Measurements from ENCODE around the gene SLC25A31. TPM values are rescaled to one million over a fixed set of nuclear protein-coding genes. Genes with fewer than 3 reads are reported as not detected.

SLC25A31 gene
- total RNA-seq, 2 donors from 2014 or later = not detected

- no peaks in the 10 kb centered on the region for H3K27me3 ChIP-seq
- H3K36me3 ChIP-seq = no peaks in the 10 kb centered on the region
- H3K4me3 ChIP-seq = no peak overlapping the region
- H3K4me1 ChIP-seq = no peaks in the 10 kb centered on the region
- TF ChIP-seq, protein P1, sequence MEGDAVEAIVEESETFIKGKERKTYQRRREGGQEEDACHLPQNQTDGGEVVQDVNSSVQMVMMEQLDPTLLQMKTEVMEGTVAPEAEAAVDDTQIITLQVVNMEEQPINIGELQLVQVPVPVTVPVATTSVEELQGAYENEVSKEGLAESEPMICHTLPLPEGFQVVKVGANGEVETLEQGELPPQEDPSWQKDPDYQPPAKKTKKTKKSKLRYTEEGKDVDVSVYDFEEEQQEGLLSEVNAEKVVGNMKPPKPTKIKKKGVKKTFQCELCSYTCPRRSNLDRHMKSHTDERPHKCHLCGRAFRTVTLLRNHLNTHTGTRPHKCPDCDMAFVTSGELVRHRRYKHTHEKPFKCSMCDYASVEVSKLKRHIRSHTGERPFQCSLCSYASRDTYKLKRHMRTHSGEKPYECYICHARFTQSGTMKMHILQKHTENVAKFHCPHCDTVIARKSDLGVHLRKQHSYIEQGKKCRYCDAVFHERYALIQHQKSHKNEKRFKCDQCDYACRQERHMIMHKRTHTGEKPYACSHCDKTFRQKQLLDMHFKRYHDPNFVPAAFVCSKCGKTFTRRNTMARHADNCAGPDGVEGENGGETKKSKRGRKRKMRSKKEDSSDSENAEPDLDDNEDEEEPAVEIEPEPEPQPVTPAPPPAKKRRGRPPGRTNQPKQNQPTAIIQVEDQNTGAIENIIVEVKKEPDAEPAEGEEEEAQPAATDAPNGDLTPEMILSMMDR (IDR thresholded peaks at IDR 0.05) = no peak
- H3K27ac ChIP-seq = no peak overlapping the region
- H3K9me3 ChIP-seq = no peaks in the 10 kb centered on the region
- no peak for DNase-seq (ENCODE audit: low spot score)
Observed at GRCh38 chr4:127771535-127772275, 41.5 kb downstream of the SLC25A31 start.

DNA sequence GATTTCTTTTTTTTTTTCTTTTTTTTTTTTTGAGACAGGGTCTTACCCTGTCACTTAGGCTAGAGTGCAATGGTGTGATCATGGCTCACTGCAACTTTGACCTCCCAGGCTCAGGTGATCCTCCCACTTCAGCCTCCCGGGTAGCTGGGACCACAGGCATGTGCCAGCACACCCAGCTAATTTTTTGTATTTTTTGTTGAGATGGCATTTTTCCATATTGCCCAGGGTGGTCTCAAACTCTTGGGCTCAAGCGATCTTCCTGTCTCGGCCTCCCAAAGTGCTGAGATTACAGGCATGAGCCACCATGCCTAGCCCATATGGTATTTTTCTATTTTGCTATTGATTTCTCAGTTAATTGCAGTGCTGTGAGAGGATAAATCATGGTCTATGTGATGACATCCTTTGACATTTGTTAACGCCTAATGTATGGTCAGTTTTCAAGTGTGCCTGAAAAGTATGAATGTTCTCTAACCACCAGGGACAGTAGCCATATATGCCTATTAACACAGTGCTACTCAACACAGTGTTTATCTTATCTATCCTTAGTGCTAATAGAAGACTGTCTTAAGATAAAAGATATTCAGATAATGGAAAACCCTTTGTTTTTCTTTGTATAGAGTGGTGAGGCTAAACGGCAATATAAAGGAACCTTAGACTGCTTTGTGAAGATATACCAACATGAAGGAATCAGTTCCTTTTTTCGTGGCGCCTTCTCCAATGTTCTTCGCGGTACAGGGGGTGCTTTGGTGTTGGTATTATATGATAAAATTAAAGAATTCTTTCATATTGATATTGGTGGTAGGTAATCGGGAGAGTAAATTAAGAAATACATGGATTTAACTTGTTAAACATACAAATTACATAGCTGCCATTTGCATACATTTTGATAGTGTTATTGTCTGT is 42.8 kb downstream of the SLC25A31 start:
- H3K36me3 ChIP-seq = no peaks in the 10 kb centered on the region
- H3K27me3 ChIP-seq = no peaks in the 10 kb centered on the region
- H3K9me3 ChIP-seq = no peaks in the 10 kb centered on the region
- DNase-seq (ENCODE audit: low spot score) = no peak
- H3K4me3 ChIP-seq = no peak overlapping the region
- H3K27ac ChIP-seq = no peak overlapping the region
- TF ChIP-seq, protein P1 (IDR thresholded peaks at IDR 0.05) = no peak
- no peaks in the 10 kb centered on the region for H3K4me1 ChIP-seq

GRCh38 chr4:127775843-127776242 is 45.6 kb downstream of the SLC25A31 start:
- H3K27me3 ChIP-seq = no peaks in the 10 kb centered on the region
- no peak for DNase-seq (ENCODE audit: low spot score)
- H3K4me1 ChIP-seq = no peaks in the 10 kb centered on the region
- H3K4me3 ChIP-seq = no peak overlapping the region
- no peaks in the 10 kb centered on the region for H3K36me3 ChIP-seq
- TF ChIP-seq, protein P1 (IDR thresholded peaks at IDR 0.05) = no peak
- H3K27ac ChIP-seq = no peak overlapping the region
- H3K9me3 ChIP-seq = no peaks in the 10 kb centered on the region

GRCh38 chr4:127776620-127777019 is 46.4 kb downstream of the SLC25A31 start:
- no peaks in the 10 kb centered on the region for H3K9me3 ChIP-seq
- H3K4me1 ChIP-seq = peaks cover 0 to 4% of the 10 kb centered on the region in 2 donors
- TF ChIP-seq, protein P1 (IDR thresholded peaks at IDR 0.05) = no peak
- H3K4me3 ChIP-seq = no peak overlapping the region
- no peaks in the 10 kb centered on the region for H3K36me3 ChIP-seq
- no peaks in the 10 kb centered on the region for H3K27me3 ChIP-seq
- no peak for DNase-seq (ENCODE audit: low spot score)
- no peak overlapping the region for H3K27ac ChIP-seq

- Histone ChIP-seq H3K4me1 (peaks cover 0 to 7% of the 10 kb centered on the region in 2 donors), H3K36me3 (no peaks in the 10 kb centered on the region), H3K27ac (no peak overlapping the region), H3K4me3 (no peak overlapping the region), H3K27me3 (no peaks in the 10 kb centered on the region), H3K9me3 (no peaks in the 10 kb centered on the region)
- TF ChIP-seq, protein P1 (IDR thresholded peaks at IDR 0.05) = no peak
- DNase-seq (ENCODE audit: low spot score) = no peak
Observed at GRCh38 chr4:127777487-127777886, 47.3 kb downstream of the SLC25A31 start.

Data from right atrium auricular region (tissue), 2 donors.